ACC112 (cell line): Measurements from ENCODE around the gene RBFOX1.

ENCODE experiments used
- H2AFZ ChIP-seq: fragments of 200-600 bp; sonication (generic); one replicate; pipeline ENCODE4 v1.6.0; 2017; ENCODE audit warnings: antibody characterized with exemption, low read length; ENCODE audit not compliant: unreplicated experiment
- H3K27ac ChIP-seq: fragments of 200-600 bp; sonication (generic); 2 replicates; pipeline ENCODE4 v1.5.1; 2014; ENCODE audit warnings: low read depth, mild to moderate bottlenecking, antibody characterized with exemption, low read length, moderate library complexity
- H3K27me3 ChIP-seq: fragments of 200-600 bp; sonication (generic); 2 replicates; pipeline ENCODE4 v1.6.1; 2014; ENCODE audit warnings: mild to moderate bottlenecking, antibody characterized with exemption, low read length, moderate library complexity, mixed read lengths; ENCODE audit not compliant: insufficient read depth
- H3K36me3 ChIP-seq: fragments of 200-600 bp; sonication (generic); 2 replicates; pipeline ENCODE4 v1.6.1; 2016; ENCODE audit warnings: mild to moderate bottlenecking, antibody characterized with exemption, low read length, moderate library complexity, mixed read lengths; ENCODE audit not compliant: insufficient read depth
- H3K4me1 ChIP-seq: fragments of 200-600 bp; sonication (generic); one replicate; pipeline ENCODE4 v1.6.1; 2016; ENCODE audit warnings: low read length, mixed read lengths; ENCODE audit not compliant: insufficient read depth, unreplicated experiment, control insufficient read depth
- H3K4me3 ChIP-seq: fragments of 200-600 bp; sonication (generic); 2 replicates; pipeline ENCODE4 v1.5.1; 2014; ENCODE audit warnings: mild to moderate bottlenecking, low read depth, low read length
- H3K79me2 ChIP-seq: fragments of 200-600 bp; sonication (generic); one replicate; pipeline ENCODE4 v1.6.0; 2016; ENCODE audit warnings: low read length; ENCODE audit not compliant: control insufficient read depth, unreplicated experiment, insufficient read depth

Gene RBFOX1

GRCh38 chr16:7333180-7333725, 608 bp downstream of the RBFOX1 start:
- Histone ChIP-seq H3K36me3 (no peaks in the 10 kb centered on the region), H3K4me3 (no peak overlapping the region), H3K27ac (no peak overlapping the region), H3K4me1 (no peaks in the 10 kb centered on the region), H3K79me2 (no peaks in the 10 kb centered on the region), H2AFZ (no peak overlapping the region), H3K27me3 (no peaks in the 10 kb centered on the region)

DNA sequence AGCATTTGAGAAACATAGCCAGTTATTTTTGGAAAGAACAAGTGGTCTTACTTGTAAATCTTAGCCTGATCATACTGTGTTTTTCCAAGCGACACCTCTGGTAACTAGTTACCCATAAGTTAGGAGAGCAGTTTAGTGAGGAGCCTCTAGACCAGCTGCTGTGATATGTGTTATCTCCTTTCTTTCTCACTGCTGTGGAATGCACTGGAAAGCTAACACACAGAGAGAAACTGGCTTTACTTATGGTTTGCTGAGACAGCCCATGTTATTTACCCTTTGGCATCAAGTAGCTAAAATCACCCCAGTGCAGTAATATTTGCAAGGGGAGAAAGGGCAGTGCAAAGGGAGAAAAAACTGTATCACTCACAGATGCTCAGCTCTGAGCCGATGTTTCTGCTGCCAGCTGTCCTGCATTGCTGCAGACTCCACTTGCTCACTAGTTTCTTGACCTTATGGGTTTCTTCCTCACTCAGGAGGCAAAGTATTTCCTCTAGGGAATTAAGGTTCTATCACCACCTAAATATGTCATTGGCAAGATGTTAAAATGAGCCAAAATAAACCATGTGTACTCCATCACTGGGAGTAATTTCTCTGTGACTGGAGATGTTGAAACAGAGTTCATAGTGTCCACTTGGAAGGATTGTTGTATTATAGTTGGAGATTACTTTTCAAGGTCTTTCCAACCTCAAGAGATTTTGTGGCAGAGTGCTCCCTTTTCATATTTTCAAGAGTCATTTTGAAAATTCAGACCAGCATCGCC, 2.3 kb downstream of the RBFOX1 start:
- Histone ChIP-seq H3K4me3 (no peak overlapping the region), H3K27me3 (no peaks in the 10 kb centered on the region), H3K27ac (no peak overlapping the region), H3K36me3 (no peaks in the 10 kb centered on the region), H3K79me2 (no peaks in the 10 kb centered on the region), H3K4me1 (no peaks in the 10 kb centered on the region), H2AFZ (no peak overlapping the region)

- Histone ChIP-seq H3K4me3 (no peak overlapping the region), H3K27me3 (no peaks in the 10 kb centered on the region), H3K36me3 (no peaks in the 10 kb centered on the region), H2AFZ (no peak overlapping the region), H3K4me1 (no peaks in the 10 kb centered on the region), H3K79me2 (no peaks in the 10 kb centered on the region), H3K27ac (no peak overlapping the region)
Observed at GRCh38 chr16:7335991-7336634, 3.5 kb downstream of the RBFOX1 start.

DNA sequence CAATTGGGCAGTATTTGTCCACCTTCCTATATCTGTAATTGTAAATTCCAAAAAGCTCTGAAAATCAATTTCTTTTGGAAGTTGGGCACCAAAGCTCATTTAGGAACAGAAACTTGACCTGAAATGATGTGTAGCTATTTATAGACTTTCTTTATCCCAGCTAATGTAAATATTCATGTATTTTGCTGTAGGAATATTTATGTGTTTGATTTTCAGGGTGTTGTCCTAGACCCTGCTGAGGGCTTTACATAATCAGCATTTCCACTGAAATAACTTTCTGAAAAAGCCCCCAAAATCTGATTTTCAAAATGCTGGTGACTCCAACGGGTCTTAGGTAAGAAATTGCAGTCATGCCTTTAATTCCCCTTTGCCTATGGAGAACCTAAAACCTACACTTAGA, 4.1 kb downstream of the RBFOX1 start:
- no peak overlapping the region for H3K27ac ChIP-seq
- H3K27me3 ChIP-seq: no peaks in the 10 kb centered on the region
- H2AFZ ChIP-seq: no peak overlapping the region

GRCh38 chr16:7338826-7339225, 6.2 kb downstream of the RBFOX1 start:
- Histone ChIP-seq H3K4me1 (no peaks in the 10 kb centered on the region), H2AFZ (no peak overlapping the region), H3K27ac (no peak overlapping the region), H3K4me3 (no peak overlapping the region), H3K36me3 (no peaks in the 10 kb centered on the region), H3K79me2 (no peaks in the 10 kb centered on the region), H3K27me3 (no peaks in the 10 kb centered on the region)

More for the DNA sequence above, 4.1 kb downstream of the RBFOX1 start:
- no peak overlapping the region for H3K4me3 ChIP-seq
- no peaks in the 10 kb centered on the region for H3K4me1 ChIP-seq
- H3K36me3 ChIP-seq: no peaks in the 10 kb centered on the region
- no peaks in the 10 kb centered on the region for H3K79me2 ChIP-seq

GRCh38 chr16:7339700-7340099, 7.1 kb downstream of the RBFOX1 start:
- Histone ChIP-seq H3K27me3 (no peaks in the 10 kb centered on the region), H3K27ac (no peak overlapping the region)

DNA sequence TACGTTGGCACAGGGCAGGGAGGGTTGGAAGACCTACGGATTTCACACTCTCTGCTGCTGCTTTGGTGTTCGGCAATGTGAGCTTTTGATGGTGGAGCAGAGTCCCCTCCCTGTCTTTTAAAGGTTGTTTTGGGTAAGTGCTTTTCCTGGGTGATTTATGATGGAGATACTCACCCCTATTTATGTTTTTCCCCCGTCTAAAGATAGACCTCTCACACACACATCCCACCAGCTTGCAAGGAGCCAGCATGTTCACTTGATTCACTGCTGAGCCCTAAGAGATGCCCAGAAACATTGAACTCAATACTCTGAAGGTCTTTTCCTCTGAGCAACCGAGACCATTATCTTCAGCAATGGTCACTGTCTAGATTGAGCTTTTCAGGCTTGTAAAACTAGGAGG, 8.3 kb downstream of the RBFOX1 start:
- H2AFZ ChIP-seq: no peak overlapping the region
- no peak overlapping the region for H3K4me3 ChIP-seq
- H3K4me1 ChIP-seq: no peaks in the 10 kb centered on the region
- H3K36me3 ChIP-seq: no peaks in the 10 kb centered on the region
- no peak overlapping the region for H3K27ac ChIP-seq
- no peaks in the 10 kb centered on the region for H3K27me3 ChIP-seq
- H3K79me2 ChIP-seq: no peaks in the 10 kb centered on the region

More at GRCh38 chr16:7339700-7340099, 7.1 kb downstream of the RBFOX1 start:
- Histone ChIP-seq H3K79me2 (no peaks in the 10 kb centered on the region), H2AFZ (no peak overlapping the region), H3K36me3 (no peaks in the 10 kb centered on the region), H3K4me3 (no peak overlapping the region), H3K4me1 (no peaks in the 10 kb centered on the region)

- no peaks in the 10 kb centered on the region for H3K4me1 ChIP-seq
- H3K27ac ChIP-seq: no peak overlapping the region
- no peak overlapping the region for H2AFZ ChIP-seq
Observed at GRCh38 chr16:7342598-7342997, 10.0 kb downstream of the RBFOX1 start.

DNA sequence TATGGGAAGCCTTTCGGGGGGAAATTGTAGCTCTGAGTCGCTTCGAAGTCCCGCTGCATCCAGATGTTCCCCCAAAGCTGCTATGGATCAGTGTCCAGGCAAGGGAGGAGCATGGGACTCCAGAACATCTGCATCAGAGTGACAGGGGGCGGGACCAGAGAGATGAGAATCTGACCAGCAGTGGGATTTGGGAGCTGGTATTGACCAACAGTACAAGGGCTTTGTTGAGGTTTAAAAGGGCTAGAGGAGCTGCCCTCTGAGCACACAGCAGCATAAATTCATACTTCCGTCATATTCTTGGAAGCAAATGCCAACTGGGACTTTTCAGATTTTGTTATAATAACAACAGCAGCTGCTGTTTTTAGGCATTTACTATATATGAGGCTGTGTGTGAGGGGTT, 10.6 kb downstream of the RBFOX1 start:
- Histone ChIP-seq H3K27me3 (no peaks in the 10 kb centered on the region), H3K27ac (no peak overlapping the region), H2AFZ (no peak overlapping the region)

More at GRCh38 chr16:7342598-7342997, 10.0 kb downstream of the RBFOX1 start:
- no peaks in the 10 kb centered on the region for H3K79me2 ChIP-seq
- H3K36me3 ChIP-seq: no peaks in the 10 kb centered on the region
- H3K27me3 ChIP-seq: no peaks in the 10 kb centered on the region
- no peak overlapping the region for H3K4me3 ChIP-seq

DNA sequence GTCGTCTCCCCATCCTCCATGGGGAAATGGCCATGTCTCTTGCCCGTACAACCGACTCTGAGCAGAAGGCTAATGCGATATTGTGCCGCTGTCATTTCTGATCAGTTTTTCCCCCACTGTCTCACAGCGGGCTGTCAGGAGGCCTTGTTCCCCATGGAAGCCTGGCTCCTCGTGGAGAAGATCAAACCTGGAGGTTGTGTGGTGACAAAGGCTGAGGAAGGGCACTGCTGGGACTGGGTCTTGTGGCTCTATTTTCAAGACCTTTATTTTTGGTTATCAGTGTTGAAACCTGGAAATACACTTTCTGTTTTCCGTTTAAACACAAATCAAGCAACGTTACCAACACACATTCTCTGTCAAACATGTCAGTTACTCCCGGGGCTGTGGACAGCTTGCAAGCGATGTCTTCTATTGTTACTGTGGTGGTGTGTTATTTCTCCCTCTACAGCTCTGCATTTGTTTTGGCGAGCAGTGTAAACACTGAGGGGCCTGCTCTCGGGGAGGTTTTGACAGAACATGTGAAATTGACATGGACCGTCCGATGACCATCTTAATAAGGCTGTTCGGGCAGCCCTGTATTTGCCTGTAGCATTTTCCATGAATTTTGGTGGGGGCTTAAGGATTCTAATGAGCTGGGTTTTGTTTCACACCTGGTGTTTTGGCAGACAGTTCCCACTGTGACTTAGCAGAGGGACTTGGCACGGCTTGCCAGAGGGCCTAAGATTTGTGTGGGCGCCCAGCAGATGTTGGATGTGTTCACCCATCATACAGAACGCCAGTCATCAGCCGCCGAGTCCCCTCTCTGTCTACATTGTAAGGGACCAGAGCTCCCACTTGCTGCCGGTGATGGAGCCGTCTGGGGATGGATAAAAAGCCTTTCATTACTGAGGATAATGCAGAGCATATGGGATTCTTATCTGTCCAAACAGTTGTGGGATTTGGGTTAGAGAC, 12.5 kb downstream of the RBFOX1 start:
- H3K4me1 ChIP-seq: no peaks in the 10 kb centered on the region
- no peaks in the 10 kb centered on the region for H3K36me3 ChIP-seq
- H2AFZ ChIP-seq: no peak overlapping the region
- H3K27me3 ChIP-seq: no peaks in the 10 kb centered on the region
- H3K27ac ChIP-seq: no peak overlapping the region
- H3K79me2 ChIP-seq: no peaks in the 10 kb centered on the region
- H3K4me3 ChIP-seq: no peak overlapping the region

More for the DNA sequence above, 10.6 kb downstream of the RBFOX1 start:
- Histone ChIP-seq H3K4me1 (no peaks in the 10 kb centered on the region), H3K36me3 (no peaks in the 10 kb centered on the region), H3K79me2 (no peaks in the 10 kb centered on the region), H3K4me3 (no peak overlapping the region)
